HUDEP-2 (cell line): ENCODE data around the gene FRMD6.

ENCODE experiments used
- DNase-seq, 76 experiments: peaks; one replicate each; lab custom pipeline; 2025; ENCODE audit not compliant: unreplicated experiment in 76 of 76; lab: John Stamatoyannopoulos, UW

FRMD6 gene

GRCh38 chr14:51651388-51652167, at the start of gene FRMD6:
FRMD6 (plus strand) TSS chr14:51651910; CDS start chr14:51689837, 37,927 bp downstream.
- peak in 71 of 76 experiments; percentile 9 to 85 (median 69) for DNase-seq

GRCh38 chr14:51602310-51602709, 49.4 kb upstream of the FRMD6 start:
- DNase-seq: no peak

- DNase-seq: no peak
Measured at GRCh38 chr14:51603495-51603894, 48.2 kb upstream of the FRMD6 start.

- DNase-seq: no peak
Measured at GRCh38 chr14:51604073-51604472, 47.6 kb upstream of the FRMD6 start.

GRCh38 chr14:51605575-51605974, 46.1 kb upstream of the FRMD6 start:
- no peak for DNase-seq

GRCh38 chr14:51607711-51608110, 44.0 kb upstream of the FRMD6 start:
- no peak for DNase-seq

GRCh38 chr14:51609251-51609954, 42.3 kb upstream of the FRMD6 start:
- no peak for DNase-seq

- DNase-seq: peak in 11 of 76 experiments; percentile 1 to 23 (median 6)
Measured at GRCh38 chr14:51609955-51610283, 41.8 kb upstream of the FRMD6 start.

- DNase-seq: no peak
Measured at GRCh38 chr14:51610771-51611170, 40.9 kb upstream of the FRMD6 start.

GRCh38 chr14:51612449-51612848, 39.3 kb upstream of the FRMD6 start:
- no peak for DNase-seq

- no peak for DNase-seq
Measured at GRCh38 chr14:51613416-51613815, 38.3 kb upstream of the FRMD6 start.

- no peak for DNase-seq
Measured at GRCh38 chr14:51614707-51615106, 37.0 kb upstream of the FRMD6 start.

GRCh38 chr14:51616256-51616655, 35.5 kb upstream of the FRMD6 start:
- DNase-seq: no peak

GRCh38 chr14:51616724-51617409, 34.8 kb upstream of the FRMD6 start:
- DNase-seq: no peak

GRCh38 chr14:51619561-51619960, 32.1 kb upstream of the FRMD6 start:
- no peak for DNase-seq

- no peak for DNase-seq
Measured at GRCh38 chr14:51620056-51620455, 31.7 kb upstream of the FRMD6 start.

GRCh38 chr14:51621654-51622053, 30.1 kb upstream of the FRMD6 start:
- DNase-seq: no peak

GRCh38 chr14:51622376-51622775, 29.3 kb upstream of the FRMD6 start:
- no peak for DNase-seq

- no peak for DNase-seq
Measured at GRCh38 chr14:51624955-51625569, 26.6 kb upstream of the FRMD6 start.

- no peak for DNase-seq
Measured at GRCh38 chr14:51626185-51626584, 25.5 kb upstream of the FRMD6 start.

GRCh38 chr14:51626788-51627187, 24.9 kb upstream of the FRMD6 start:
- DNase-seq: no peak
